MCF 10A (cell line): ENCODE data around the gene FOXO6. TPM values are rescaled to one million over a fixed set of nuclear protein-coding genes. Genes with fewer than 3 reads are reported as not detected.

Experiments used
- Bru-seq: library from RNA; stranded (reverse); fragments of 400-500 nt; gene quantifications from one replicate; lab custom pipeline; 2021; lab: Mats Ljungman, UMichigan
- BruChase-seq, 2 experiments: library from RNA; stranded (reverse); fragments of 400-500 nt; gene quantifications; one replicate each; lab custom pipeline; 2021; lab: Mats Ljungman, UMichigan
- BruUV-seq: library from RNA; stranded (reverse); fragments of 400-500 nt; replicated peaks from 2 replicates; lab custom pipeline; 2021; lab: Mats Ljungman, UMichigan
- CTCF ChIA-PET: fragments of 300-600 bp; sonication (Branson Sonifier 250); formaldehyde crosslinking; extraction: SDS; loops from one replicate; lab custom pipeline; 2021; ENCODE audit warnings: antibody characterized with exemption, inconsistent platforms; lab: Yijun Ruan, JAX
- POLR2A ChIA-PET: fragments of 300-600, 350-650 bp; sonication (Branson Sonifier 250); formaldehyde crosslinking; extraction: SDS; loops from one replicate; lab custom pipeline; 2020; ENCODE audit warnings: antibody characterized with exemption, inconsistent platforms; lab: Yijun Ruan, JAX
- DNase-seq: peaks from one replicate; pipeline ENCODE4 v3.0.0-alpha.2; 2018; ENCODE audit not compliant: unreplicated experiment
- H3K27ac Mint-ChIP-seq: one replicate; pipeline ENCODE4 v1.8.0; 2022; ENCODE audit warnings: mild to moderate bottlenecking, low read depth, mixed read lengths; ENCODE audit not compliant: unreplicated experiment
- H3K27me3 Mint-ChIP-seq: one replicate; pipeline ENCODE4 v1.8.0; 2022; ENCODE audit warnings: mixed read lengths; ENCODE audit not compliant: insufficient read depth, unreplicated experiment
- H3K36me3 Mint-ChIP-seq: one replicate; pipeline ENCODE4 v1.8.0; 2022; ENCODE audit warnings: mild to moderate bottlenecking, moderate library complexity, mixed read lengths; ENCODE audit not compliant: insufficient read depth, unreplicated experiment
- H3K4me1 Mint-ChIP-seq: one replicate; pipeline ENCODE4 v1.8.0; 2022; ENCODE audit warnings: mixed read lengths; ENCODE audit not compliant: insufficient read depth, unreplicated experiment
- H3K4me3 Mint-ChIP-seq: one replicate; pipeline ENCODE4 v1.8.0; 2022; ENCODE audit warnings: mild to moderate bottlenecking, moderate library complexity, mixed read lengths; ENCODE audit not compliant: unreplicated experiment
- H3K9me3 Mint-ChIP-seq: one replicate; pipeline ENCODE4 v1.8.0; 2022; ENCODE audit warnings: mixed read lengths; ENCODE audit not compliant: unreplicated experiment
- intact Hi-C: fragments of 100-400 bp; cut with micrococcal nuclease; formaldehyde crosslinking; loops from 2 replicates; pipeline ENCODE4 v1.14.1; 2022
- long read RNA-seq: library from polyadenylated mRNA; stranded (forward); transcript quantifications from one replicate; pipeline ENCODE4 v2.0.0, GENCODE V29; 2022
- total RNA-seq: library from RNA; stranded (reverse); gene quantifications from 2 replicates; pipeline ENCODE4 v1.2.3, GENCODE V29; 2022
- TF ChIP-seq, protein P1 (sequence below): fragments of 200-600 bp; IDR thresholded peaks from one replicate; pipeline ENCODE4 v1.8.0; 2022; ENCODE audit warnings: antibody characterized with exemption, mild to moderate bottlenecking; ENCODE audit not compliant: unreplicated experiment

The FOXO6 gene
- total RNA-seq (0.22 and 0.28 TPM in 2 replicates), Bru-seq, nascent RNA (percentile 20 among the genes with signal in this experiment), BruChase-seq, experiment 1, labeled RNA remaining after a 6-hour chase (percentile 35 among the genes with signal in this experiment), BruChase-seq, experiment 2, labeled RNA remaining after a 2-hour chase (percentile 27 among the genes with signal in this experiment)
- long read RNA-seq, result 0 reads

DNA sequence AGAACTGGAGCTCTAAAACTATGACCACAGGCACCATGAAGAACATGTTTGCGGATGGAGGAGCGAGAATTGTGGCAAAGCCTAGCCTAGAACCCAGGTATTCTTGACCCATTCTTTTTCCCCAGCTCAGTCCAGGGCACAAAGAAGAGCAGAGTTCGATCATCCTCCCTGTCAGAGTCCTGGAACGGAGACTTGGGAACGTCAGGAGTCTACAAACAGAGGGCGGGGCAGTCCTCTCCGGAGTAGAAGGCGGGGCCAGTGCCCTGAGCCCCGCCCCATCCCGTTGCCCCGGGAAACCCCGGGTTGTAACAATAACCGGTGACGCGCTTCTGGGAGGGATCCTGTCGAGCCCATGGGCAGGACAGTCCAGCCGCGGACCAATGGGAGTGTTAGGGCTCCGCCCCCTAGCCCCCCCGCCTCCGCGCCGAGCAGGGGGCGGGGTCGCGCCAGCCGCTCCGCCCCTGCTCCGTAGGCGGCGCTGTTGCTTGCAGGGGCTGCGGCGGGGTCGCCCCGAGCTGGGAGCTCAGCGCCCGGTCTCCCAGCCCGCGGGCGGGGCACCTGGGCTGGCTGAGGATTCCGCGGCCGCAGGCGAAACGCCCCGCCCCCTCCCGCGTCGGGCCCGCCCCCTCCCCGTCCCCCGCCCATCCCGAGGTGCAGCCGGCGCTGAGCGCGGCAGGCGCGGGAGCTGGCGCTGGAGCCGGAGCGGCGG, at the start of gene FOXO6:
Gene FOXO6 (plus strand): TSS at position 649 of the 709 bp plus-strand sequence.
- POLR2A ChIA-PET, result interaction anchor here (0.7 to 2.8 kb wide), 4 partner anchors 9 to 1627 kb away, joined by 3 to 16 read pairs (median 4); no protein-coding TSS in a partner anchor
- intact Hi-C loops, result loop anchor here (1.0 kb wide), 1 partner anchor 56 kb away; no protein-coding TSS in a partner anchor

DNA sequence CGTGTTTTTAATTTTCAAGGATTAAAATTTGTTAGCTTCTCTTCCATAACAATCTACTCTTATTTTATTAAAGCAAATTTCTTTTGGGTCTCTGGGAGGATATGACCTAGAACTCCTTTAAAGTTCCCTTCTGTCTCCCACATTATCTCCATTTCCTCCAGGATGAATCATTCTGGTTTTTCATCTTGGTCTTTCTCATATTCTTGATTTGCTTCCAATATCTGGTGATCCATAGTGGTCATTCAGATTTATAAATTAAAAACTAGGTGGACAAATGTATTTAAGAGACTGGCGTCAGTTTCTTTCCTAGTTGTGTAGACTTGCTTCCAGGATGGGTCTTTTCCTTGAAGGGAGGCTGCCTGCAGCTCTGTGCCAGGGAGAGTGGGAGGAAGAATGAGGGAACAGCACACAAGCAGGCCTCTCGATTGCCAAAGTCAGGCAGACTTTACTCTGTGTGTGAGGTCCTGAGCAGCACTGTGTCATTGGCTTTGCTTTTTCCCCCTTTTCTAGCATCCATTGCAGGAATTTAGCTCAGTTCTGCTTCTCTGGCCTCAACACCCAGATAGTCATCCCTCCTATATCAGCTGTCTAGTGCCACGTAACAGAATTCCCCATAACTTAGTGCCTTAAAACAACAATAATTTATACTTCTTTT, 48.1 kb upstream of the FOXO6 start:
- BruUV-seq, result no TSS peak
- POLR2A ChIA-PET, result interaction anchor here (0.6 kb wide), 1 partner anchor 96 kb away, joined by 3 read pairs; no protein-coding TSS in a partner anchor
- peaks cover 10% of the 10 kb centered on the region for H3K4me1 Mint-ChIP-seq
- no peak overlapping the region for H3K4me3 Mint-ChIP-seq
- no peaks in the 10 kb centered on the region for H3K36me3 Mint-ChIP-seq
- peaks cover 4% of the 10 kb centered on the region for H3K9me3 Mint-ChIP-seq
- CTCF ChIA-PET, result interaction anchor here (0.6 to 2.4 kb wide), 4 partner anchors 9 to 363 kb away, joined by 3 to 8 read pairs (median 4); no protein-coding TSS in a partner anchor
- no peak for DNase-seq
- H3K27me3 Mint-ChIP-seq, result no peaks in the 10 kb centered on the region
- intact Hi-C loops, result no loop called here
- no peak overlapping the region for H3K27ac Mint-ChIP-seq
- TF ChIP-seq, protein P1, sequence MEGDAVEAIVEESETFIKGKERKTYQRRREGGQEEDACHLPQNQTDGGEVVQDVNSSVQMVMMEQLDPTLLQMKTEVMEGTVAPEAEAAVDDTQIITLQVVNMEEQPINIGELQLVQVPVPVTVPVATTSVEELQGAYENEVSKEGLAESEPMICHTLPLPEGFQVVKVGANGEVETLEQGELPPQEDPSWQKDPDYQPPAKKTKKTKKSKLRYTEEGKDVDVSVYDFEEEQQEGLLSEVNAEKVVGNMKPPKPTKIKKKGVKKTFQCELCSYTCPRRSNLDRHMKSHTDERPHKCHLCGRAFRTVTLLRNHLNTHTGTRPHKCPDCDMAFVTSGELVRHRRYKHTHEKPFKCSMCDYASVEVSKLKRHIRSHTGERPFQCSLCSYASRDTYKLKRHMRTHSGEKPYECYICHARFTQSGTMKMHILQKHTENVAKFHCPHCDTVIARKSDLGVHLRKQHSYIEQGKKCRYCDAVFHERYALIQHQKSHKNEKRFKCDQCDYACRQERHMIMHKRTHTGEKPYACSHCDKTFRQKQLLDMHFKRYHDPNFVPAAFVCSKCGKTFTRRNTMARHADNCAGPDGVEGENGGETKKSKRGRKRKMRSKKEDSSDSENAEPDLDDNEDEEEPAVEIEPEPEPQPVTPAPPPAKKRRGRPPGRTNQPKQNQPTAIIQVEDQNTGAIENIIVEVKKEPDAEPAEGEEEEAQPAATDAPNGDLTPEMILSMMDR, result no peak

More for the DNA sequence above, at the start of gene FOXO6:
- peaks cover 15% of the 10 kb centered on the region for H3K27me3 Mint-ChIP-seq
- H3K4me1 Mint-ChIP-seq, result peaks cover 35% of the 10 kb centered on the region
- TF ChIP-seq, protein P1, result peak; percentile 10
- BruUV-seq, result no TSS peak
- H3K9me3 Mint-ChIP-seq, result no peaks in the 10 kb centered on the region
- peaks cover 5% of the 10 kb centered on the region for H3K36me3 Mint-ChIP-seq
- DNase-seq, result peak; percentile 98
- CTCF ChIA-PET, result interaction anchor here (0.6 to 2.1 kb wide), 11 partner anchors 19 to 968 kb away, joined by 3 to 9 read pairs (median 3); no protein-coding TSS in a partner anchor
- H3K4me3 Mint-ChIP-seq, result peak within 1 kb of the TSS; percentile 28
- H3K27ac Mint-ChIP-seq, result no peak within 1 kb of the TSS

GRCh38 chr1:41313661-41314131, 47.5 kb upstream of the FOXO6 start:
- no peak overlapping the region for H3K27ac Mint-ChIP-seq
- CTCF ChIA-PET, result interaction anchor here (0.6 to 2.4 kb wide), 5 partner anchors 31 to 364 kb away, joined by 3 to 11 read pairs (median 6); no protein-coding TSS in a partner anchor
- POLR2A ChIA-PET, result no interaction called here
- H3K4me3 Mint-ChIP-seq, result no peak overlapping the region
- intact Hi-C loops, result no loop called here
- no peaks in the 10 kb centered on the region for H3K36me3 Mint-ChIP-seq
- H3K9me3 Mint-ChIP-seq, result no peaks in the 10 kb centered on the region
- BruUV-seq, result no TSS peak
- TF ChIP-seq, protein P1, result peak; percentile 26
- peaks cover 10% of the 10 kb centered on the region for H3K4me1 Mint-ChIP-seq
- peak; percentile 14 for DNase-seq
- H3K27me3 Mint-ChIP-seq, result no peaks in the 10 kb centered on the region
